Hematopoietic multipotent progenitor cell treated with erythropoietin and hydrocortisone succinate and interleukin-3 and kit ligand, for 6 days (in vitro differentiated cells): ENCODE data around the gene STK10.
A peak's percentile ranks its signal among the peaks of the same experiment; 100 is the strongest.

Experiments
- DNase-seq: peaks from one replicate; pipeline ENCODE4 v3.0.0-alpha.2; 2015

STK10 gene

GRCh38 chr5:172051643-172052339 lies 136.2 kb downstream of the STK10 start:
- peak; percentile 81 for DNase-seq

GRCh38 chr5:172050080-172050479 lies 137.9 kb downstream of the STK10 start:
- DNase-seq, result no peak

- DNase-seq, result no peak
Observed at GRCh38 chr5:172049226-172049796, 138.7 kb downstream of the STK10 start.

GRCh38 chr5:172048539-172049101 lies 139.4 kb downstream of the STK10 start:
- no peak for DNase-seq

- no peak for DNase-seq
Observed at GRCh38 chr5:172048170-172048422, 139.9 kb downstream of the STK10 start.

- no peak for DNase-seq
Observed at GRCh38 chr5:172046593-172046992, 141.4 kb downstream of the STK10 start.

GRCh38 chr5:172045315-172045632 lies 142.8 kb downstream of the STK10 start:
- DNase-seq, result no peak

GRCh38 chr5:172044631-172045314 lies 143.3 kb downstream of the STK10 start:
- peak; percentile 17 for DNase-seq

- DNase-seq, result no peak
Observed at GRCh38 chr5:172043865-172044264, 144.2 kb downstream of the STK10 start.

GRCh38 chr5:172042183-172042582 lies 145.8 kb downstream of the STK10 start:
- no peak for DNase-seq

GRCh38 chr5:172038167-172038566 lies 149.9 kb downstream of the STK10 start:
- no peak for DNase-seq

GRCh38 chr5:172035049-172035448 lies 153.0 kb downstream of the STK10 start:
- DNase-seq, result peak; percentile 20

- no peak for DNase-seq
Observed at GRCh38 chr5:172031894-172032461, 156.0 kb downstream of the STK10 start.

- DNase-seq, result no peak
Observed at GRCh38 chr5:172029876-172030275, 158.1 kb downstream of the STK10 start.

GRCh38 chr5:172028167-172028566 lies 159.9 kb downstream of the STK10 start:
- no peak for DNase-seq

GRCh38 chr5:172020110-172020786 lies 167.8 kb downstream of the STK10 start:
- DNase-seq, result peak; percentile 27

GRCh38 chr5:172015346-172015745 lies 172.7 kb downstream of the STK10 start:
- DNase-seq, result no peak

- peak; percentile 77 for DNase-seq
Observed at GRCh38 chr5:172010278-172010677, 177.7 kb downstream of the STK10 start.

- no peak for DNase-seq
Observed at GRCh38 chr5:172009536-172010270, 178.3 kb downstream of the STK10 start.

GRCh38 chr5:172008689-172009141 lies 179.3 kb downstream of the STK10 start:
- peak; percentile 98 for DNase-seq

- peak; percentile 65 for DNase-seq
Observed at GRCh38 chr5:172008111-172008455, 179.9 kb downstream of the STK10 start.
